IMR-90 (cell line): ENCODE results near the gene SEC14L6. TPM values are rescaled to one million over a fixed set of nuclear protein-coding genes. Genes with fewer than 3 reads are reported as not detected.

Source experiments
- ATAC-seq: fragments of 200-7000 bp; cut with Tn5 transposase; 2 replicates; pipeline ENCODE4 v1.9.1; 2020; ENCODE audit warnings: low read depth, mild to moderate bottlenecking, moderate library complexity
- BruUV-seq: library from RNA; stranded (reverse); fragments of 400-500 nt; replicated peaks from 2 replicates; lab custom pipeline; 2021; lab: Mats Ljungman, UMichigan
- CTCF ChIA-PET: fragments of 300-600 bp; formaldehyde crosslinking; extraction: SDS; loops from one replicate; lab custom pipeline; 2021; ENCODE audit warnings: antibody characterized with exemption; lab: Yijun Ruan, JAX
- POLR2A ChIA-PET: fragments of 300-600 bp; sonication (Branson Sonifier 250); formaldehyde crosslinking; loops from one replicate; lab custom pipeline; 2022; ENCODE audit warnings: antibody characterized with exemption; ENCODE audit not compliant: unreplicated experiment; lab: Charles Lee
- DNase-seq: peaks from one replicate; pipeline ENCODE4 v3.0.0; 2013
- H2AFZ ChIP-seq: replicated peaks from 2 replicates; pipeline ENCODE3; 2013; ENCODE audit warnings: low read length, mild to moderate bottlenecking; ENCODE audit not compliant: poor library complexity
- H2AK5ac ChIP-seq: 2 replicates; pipeline ENCODE4 v1.6.1; 2013; ENCODE audit warnings: low read depth, low read length, inconsistent platforms
- H2AK9ac ChIP-seq: replicated peaks from 2 replicates; pipeline ENCODE3; 2013; ENCODE audit warnings: mild to moderate bottlenecking, low read depth, low read length, moderate library complexity; ENCODE audit not compliant: poor library complexity
- H2BK120ac ChIP-seq: 2 replicates; pipeline ENCODE4 v1.6.1; 2013; ENCODE audit warnings: low read depth, low read length, inconsistent platforms
- H2BK15ac ChIP-seq: 3 replicates; pipeline ENCODE4 v1.6.1; 2013; ENCODE audit warnings: low read depth, low read length, inconsistent platforms
- H2BK20ac ChIP-seq: 2 replicates; pipeline ENCODE4 v1.6.1; 2013; ENCODE audit warnings: low read depth, mild to moderate bottlenecking, inconsistent platforms, low read length, moderate library complexity
- H2BK5ac ChIP-seq: 2 replicates; pipeline ENCODE4 v1.6.1; 2013; ENCODE audit warnings: mild to moderate bottlenecking, low read depth, low read length, inconsistent platforms; ENCODE audit not compliant: poor library complexity, severe bottlenecking
- H3K14ac ChIP-seq: replicated peaks from 2 replicates; pipeline ENCODE4 v1.6.1; 2013; ENCODE audit warnings: low read depth, low read length, inconsistent platforms
- H3K18ac ChIP-seq: 2 replicates; pipeline ENCODE4 v1.6.1; 2013; ENCODE audit warnings: low read depth, low read length, control low read depth
- H3K23ac ChIP-seq: 2 replicates; pipeline ENCODE4 v1.6.1; 2013; ENCODE audit warnings: low read depth, low read length, inconsistent platforms
- H3K27ac ChIP-seq: 2 replicates; pipeline ENCODE4 v1.5.1; 2013; ENCODE audit warnings: mild to moderate bottlenecking, control low read depth, low read length; ENCODE audit not compliant: insufficient read depth
- H3K27me3 ChIP-seq: 2 replicates; pipeline ENCODE4 v1.6.1; 2013; ENCODE audit warnings: low read length; ENCODE audit not compliant: control insufficient read depth, insufficient read depth
- H3K36me3 ChIP-seq: 2 replicates; pipeline ENCODE4 v1.6.1; 2013; ENCODE audit warnings: low read length, mixed read lengths; ENCODE audit not compliant: control insufficient read depth, insufficient read depth
- H3K4ac ChIP-seq: 2 replicates; pipeline ENCODE4 v1.6.1; 2013; ENCODE audit warnings: low read depth, low read length, inconsistent platforms
- H3K4me1 ChIP-seq: 2 replicates; pipeline ENCODE4 v1.6.1; 2013; ENCODE audit warnings: low read length, mixed read lengths; ENCODE audit not compliant: control insufficient read depth, insufficient read depth
- H3K4me2 ChIP-seq: 2 replicates; pipeline ENCODE4 v1.6.1; 2013; ENCODE audit warnings: low read depth, mild to moderate bottlenecking, control low read depth, low read length, moderate library complexity
- H3K4me3 ChIP-seq: 2 replicates; pipeline ENCODE4 v1.5.1; 2013; ENCODE audit warnings: low read depth, mild to moderate bottlenecking, control low read depth, low read length, moderate library complexity; ENCODE audit not compliant: insufficient read depth
- H3K56ac ChIP-seq: 2 replicates; pipeline ENCODE4 v1.6.1; 2013; ENCODE audit warnings: low read length, inconsistent platforms; ENCODE audit not compliant: insufficient read depth; ENCODE audit errors: extremely low read depth
- H3K79me1 ChIP-seq, 2 experiments: 2 replicates each; pipeline ENCODE4 v1.6.1; 2013; ENCODE audit warnings: low read length in 2 of 2, inconsistent platforms in 1 of 2, low read depth in 1 of 2
- H3K9ac ChIP-seq: 2 replicates; pipeline ENCODE4 v1.6.1; 2013; ENCODE audit warnings: low read depth, low read length, control low read depth
- H3K9me1 ChIP-seq: 2 replicates; pipeline ENCODE4 v1.6.1; 2013; ENCODE audit warnings: low read length, inconsistent platforms; ENCODE audit not compliant: insufficient read depth
- H3K9me3 ChIP-seq: 2 replicates; pipeline ENCODE4 v1.6.1; 2013; ENCODE audit warnings: low read length; ENCODE audit not compliant: control insufficient read depth, insufficient read depth
- H4K20me1 ChIP-seq: 2 replicates; pipeline ENCODE4 v1.6.1; 2013; ENCODE audit warnings: low read length, inconsistent platforms; ENCODE audit not compliant: insufficient read depth
- H4K5ac ChIP-seq: 2 replicates; pipeline ENCODE4 v1.6.1; 2013; ENCODE audit warnings: mild to moderate bottlenecking, low read depth, low read length, control low read depth
- H4K8ac ChIP-seq, 2 experiments: 2 replicates each; pipeline ENCODE4 v1.6.1; 2013; ENCODE audit warnings: low read depth in 2 of 2, low read length in 2 of 2, control low read depth in 1 of 2, inconsistent platforms in 1 of 2
- H4K91ac ChIP-seq: 2 replicates; pipeline ENCODE4 v1.6.1; 2013; ENCODE audit warnings: low read depth, low read length, inconsistent platforms; ENCODE audit not compliant: insufficient read depth
- BHLHE40 ChIP-seq: fragments of 150-350 bp; IDR thresholded peaks from 2 replicates; pipeline ENCODE4 v1.6.1; 2016; ENCODE audit warnings: mild to moderate bottlenecking, low read depth, low read length
- CEBPB ChIP-seq: IDR thresholded peaks from 2 replicates; pipeline ENCODE4 v1.6.1; 2012; ENCODE audit warnings: low read depth, low read length, improper control_type of control experiment
- CHD1 ChIP-seq: IDR thresholded peaks from 2 replicates; pipeline ENCODE4 v1.6.1; 2012; ENCODE audit warnings: low read depth, low read length, improper control_type of control experiment
- FOS ChIP-seq: fragments of 150-350 bp; IDR thresholded peaks from 2 replicates; pipeline ENCODE4 v1.6.1; 2016; ENCODE audit warnings: low read depth, low read length
- MAFK ChIP-seq: IDR thresholded peaks from 2 replicates; pipeline ENCODE4 v1.6.1; 2012; ENCODE audit warnings: low read depth, low read length, improper control_type of control experiment
- MAZ ChIP-seq: IDR thresholded peaks from 2 replicates; pipeline ENCODE4 v1.6.1; 2012; ENCODE audit warnings: low read depth, mild to moderate bottlenecking, low read length, improper control_type of control experiment, moderate library complexity, borderline replicate concordance
- MXI1 ChIP-seq: IDR thresholded peaks from 2 replicates; pipeline ENCODE4 v1.6.1; 2012; ENCODE audit warnings: low read depth, mild to moderate bottlenecking, low read length, moderate library complexity, borderline replicate concordance
- NFE2L2 ChIP-seq: fragments of 150-350 bp; IDR thresholded peaks from 2 replicates; pipeline ENCODE4 v1.6.1; 2016; ENCODE audit warnings: low read depth, mild to moderate bottlenecking, low read length
- RAD21 ChIP-seq: IDR thresholded peaks from 2 replicates; pipeline ENCODE4 v1.6.1; 2012; ENCODE audit warnings: low read length, improper control_type of control experiment
- RCOR1 ChIP-seq: IDR thresholded peaks from 2 replicates; pipeline ENCODE4 v1.6.1; 2012; ENCODE audit warnings: mild to moderate bottlenecking, low read length, improper control_type of control experiment; ENCODE audit not compliant: insufficient replicate concordance
- RFX5 ChIP-seq: IDR thresholded peaks from 2 replicates; pipeline ENCODE4 v1.8.0; 2012; ENCODE audit warnings: low read depth, mild to moderate bottlenecking, low read length, moderate library complexity
- SMC3 ChIP-seq: fragments of 150-350 bp; IDR thresholded peaks from 2 replicates; pipeline ENCODE4 v1.6.1; 2016; ENCODE audit warnings: low read depth, mild to moderate bottlenecking, antibody characterized with exemption, low read length, moderate library complexity
- WGBS, 2 experiments: methylation state at CpG; one replicate each; pipeline versions ENCODE4 v1.1.5 to v1.1.7; 2013; ENCODE audit warnings: missing lambda C conversion rate in 2 of 2; ENCODE audit not compliant: insufficient read length in 1 of 2; ENCODE audit errors: extremely low coverage in 2 of 2; 5-methylcytosine and 5-hydroxymethylcytosine counted together
- dilution Hi-C: fragments of 300-500 bp; cut with HindIII; formaldehyde crosslinking; loops from one replicate; pipeline ENCODE4 v1.14.3; 2018; ENCODE audit warnings: low sequenced_read_pairs; ENCODE audit not compliant: unreplicated experiment
- in situ Hi-C: fragments of 300-500 bp; cut with MboI; formaldehyde crosslinking; loops from 3 replicates; pipeline ENCODE4 v1.14.3; 2019; ENCODE audit warnings: low sequenced_read_pairs, inconsistent platforms, mixed read lengths
- intact Hi-C: fragments of 100-400 bp; cut with micrococcal nuclease; formaldehyde crosslinking; loops from 2 replicates; pipeline ENCODE4 v1.10.0; 2022
- polyA plus RNA-seq, 3 experiments: library from polyadenylated mRNA; depleted of rRNA; stranded (reverse); fragments of >200 nt; gene quantifications; 2 replicates each; pipeline ENCODE4 v1.2.3, GENCODE V29; 2012; ENCODE audit warnings: low replicate concordance in 1 of 3
- total RNA-seq: library from RNA; depleted of rRNA; stranded (reverse); fragments of >200 nt; gene quantifications from 2 replicates; pipeline ENCODE4 v1.2.3, GENCODE V29; 2012
- TF ChIP-seq, protein P1 (sequence below): fragments of 150-350 bp; IDR thresholded peaks from 2 replicates; pipeline ENCODE4 v1.6.1; 2017; ENCODE audit warnings: mild to moderate bottlenecking, antibody characterized with exemption, low read length, low read depth
- TF ChIP-seq, protein P2 (sequence below): conservative IDR thresholded peaks from 2 replicates; pipeline ENCODE4 v1.5.1; 2012; ENCODE audit warnings: mild to moderate bottlenecking, low read depth, low read length, improper control_type of control experiment
- TF ChIP-seq, protein P3 (sequence below): fragments of 150-350 bp; IDR thresholded peaks from 2 replicates; pipeline ENCODE4 v1.6.1; 2016; ENCODE audit warnings: low read depth, mild to moderate bottlenecking, low read length, moderate library complexity, borderline replicate concordance

Gene SEC14L6
- total and polyA plus RNA-seq, 2 of the 4 experiments (the other 2 are of a cell fraction): 0.09 TPM; not detected in 1

DNA sequence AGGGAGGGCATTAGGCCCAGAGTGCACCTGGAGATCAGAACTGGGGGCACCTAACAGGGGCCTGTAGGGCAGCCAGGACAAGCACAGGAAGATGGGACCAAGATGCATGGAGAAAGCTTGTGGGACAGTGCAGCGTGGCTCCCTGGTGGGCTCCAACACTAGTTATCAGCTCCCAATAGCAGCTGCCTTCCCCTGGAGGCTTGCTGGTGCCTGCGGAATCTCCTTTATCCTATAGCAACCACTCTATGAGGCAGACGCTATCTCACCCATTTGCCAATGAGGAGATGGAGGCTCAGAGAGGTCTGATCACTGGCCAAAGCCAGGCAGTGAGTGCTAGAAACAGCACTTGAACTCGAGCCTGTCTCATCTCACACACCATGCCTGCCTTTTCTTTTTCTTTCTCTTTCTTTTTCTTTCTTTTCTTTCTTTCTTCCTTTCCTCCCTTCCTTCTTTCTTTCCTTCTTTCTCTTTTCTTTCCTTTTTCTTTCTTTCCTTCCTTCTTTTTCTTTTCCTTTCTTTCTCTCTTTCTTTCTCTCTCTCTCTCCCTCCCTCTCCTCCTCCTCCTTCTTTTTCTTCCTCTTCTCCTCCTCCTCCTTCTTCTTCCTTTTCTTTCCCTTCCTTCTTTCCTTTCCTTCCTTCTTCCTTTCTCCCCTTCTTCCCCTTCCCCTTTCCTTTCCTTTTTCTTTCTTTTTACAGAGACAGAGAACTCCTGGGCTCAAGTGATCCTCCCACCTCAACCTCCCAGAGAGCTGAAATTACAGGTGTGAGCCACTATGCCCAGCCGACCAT is 25.0 kb downstream of the SEC14L6 start:
- H2BK5ac ChIP-seq: no peak overlapping the region
- peaks cover 39% of the 10 kb centered on the region for H3K27me3 ChIP-seq
- no peaks in the 10 kb centered on the region for H4K20me1 ChIP-seq
- H4K91ac ChIP-seq: no peak overlapping the region
- no peak overlapping the region for H3K14ac ChIP-seq
- no CpG with 5 or more reads among the region's 5 CpGs for WGBS, 2 experiments
- H2AK9ac ChIP-seq: no peak overlapping the region
- no TSS peak for BruUV-seq
- no peaks in the 10 kb centered on the region for H3K9me1 ChIP-seq
- no peak overlapping the region for H4K5ac ChIP-seq
- H3K4ac ChIP-seq: no peak overlapping the region
- H3K9ac ChIP-seq: no peak overlapping the region
- no peak overlapping the region for H3K4me3 ChIP-seq
- H4K8ac ChIP-seq: no peak overlapping the region
- intact Hi-C loops (no loop called here), dilution Hi-C loops (no loop called here), in situ Hi-C loops (no loop called here)
- no peak overlapping the region for H2AK5ac ChIP-seq
- H3K4me1 ChIP-seq: no peaks in the 10 kb centered on the region
- no peak for DNase-seq
- H2BK15ac ChIP-seq: no peak overlapping the region
- ChIA-PET CTCF (interaction anchor here (0.6 kb wide), 1 partner anchor 543 kb away, joined by 3 read pairs; no protein-coding TSS in a partner anchor), POLR2A (no interaction called here)
- H3K27ac ChIP-seq: no peak overlapping the region
- no peak for ATAC-seq
- no peak overlapping the region for H3K18ac ChIP-seq
- no peaks in the 10 kb centered on the region for H3K79me1 ChIP-seq
- H3K36me3 ChIP-seq: no peaks in the 10 kb centered on the region
- H3K56ac ChIP-seq: no peak overlapping the region
- no peak overlapping the region for H2BK120ac ChIP-seq
- no peaks in the 10 kb centered on the region for H3K9me3 ChIP-seq
- no peak overlapping the region for H2BK20ac ChIP-seq
- H3K4me2 ChIP-seq: no peak overlapping the region
- H2AFZ ChIP-seq: no peak overlapping the region
- no peak overlapping the region for H3K23ac ChIP-seq
- TF ChIP-seq MXI1 (no peak), RCOR1 (no peak), NFE2L2 (no peak), MAZ (no peak), FOS (no peak), MAFK (no peak), SMC3 (no peak), RFX5 (no peak), CEBPB (no peak), RAD21 (no peak), BHLHE40 (no peak), CHD1 (no peak)
- TF ChIP-seq, protein P1, sequence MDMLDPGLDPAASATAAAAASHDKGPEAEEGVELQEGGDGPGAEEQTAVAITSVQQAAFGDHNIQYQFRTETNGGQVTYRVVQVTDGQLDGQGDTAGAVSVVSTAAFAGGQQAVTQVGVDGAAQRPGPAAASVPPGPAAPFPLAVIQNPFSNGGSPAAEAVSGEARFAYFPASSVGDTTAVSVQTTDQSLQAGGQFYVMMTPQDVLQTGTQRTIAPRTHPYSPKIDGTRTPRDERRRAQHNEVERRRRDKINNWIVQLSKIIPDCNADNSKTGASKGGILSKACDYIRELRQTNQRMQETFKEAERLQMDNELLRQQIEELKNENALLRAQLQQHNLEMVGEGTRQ: no peak
- TF ChIP-seq, protein P2, sequence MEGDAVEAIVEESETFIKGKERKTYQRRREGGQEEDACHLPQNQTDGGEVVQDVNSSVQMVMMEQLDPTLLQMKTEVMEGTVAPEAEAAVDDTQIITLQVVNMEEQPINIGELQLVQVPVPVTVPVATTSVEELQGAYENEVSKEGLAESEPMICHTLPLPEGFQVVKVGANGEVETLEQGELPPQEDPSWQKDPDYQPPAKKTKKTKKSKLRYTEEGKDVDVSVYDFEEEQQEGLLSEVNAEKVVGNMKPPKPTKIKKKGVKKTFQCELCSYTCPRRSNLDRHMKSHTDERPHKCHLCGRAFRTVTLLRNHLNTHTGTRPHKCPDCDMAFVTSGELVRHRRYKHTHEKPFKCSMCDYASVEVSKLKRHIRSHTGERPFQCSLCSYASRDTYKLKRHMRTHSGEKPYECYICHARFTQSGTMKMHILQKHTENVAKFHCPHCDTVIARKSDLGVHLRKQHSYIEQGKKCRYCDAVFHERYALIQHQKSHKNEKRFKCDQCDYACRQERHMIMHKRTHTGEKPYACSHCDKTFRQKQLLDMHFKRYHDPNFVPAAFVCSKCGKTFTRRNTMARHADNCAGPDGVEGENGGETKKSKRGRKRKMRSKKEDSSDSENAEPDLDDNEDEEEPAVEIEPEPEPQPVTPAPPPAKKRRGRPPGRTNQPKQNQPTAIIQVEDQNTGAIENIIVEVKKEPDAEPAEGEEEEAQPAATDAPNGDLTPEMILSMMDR: no peak
- TF ChIP-seq, protein P3, sequence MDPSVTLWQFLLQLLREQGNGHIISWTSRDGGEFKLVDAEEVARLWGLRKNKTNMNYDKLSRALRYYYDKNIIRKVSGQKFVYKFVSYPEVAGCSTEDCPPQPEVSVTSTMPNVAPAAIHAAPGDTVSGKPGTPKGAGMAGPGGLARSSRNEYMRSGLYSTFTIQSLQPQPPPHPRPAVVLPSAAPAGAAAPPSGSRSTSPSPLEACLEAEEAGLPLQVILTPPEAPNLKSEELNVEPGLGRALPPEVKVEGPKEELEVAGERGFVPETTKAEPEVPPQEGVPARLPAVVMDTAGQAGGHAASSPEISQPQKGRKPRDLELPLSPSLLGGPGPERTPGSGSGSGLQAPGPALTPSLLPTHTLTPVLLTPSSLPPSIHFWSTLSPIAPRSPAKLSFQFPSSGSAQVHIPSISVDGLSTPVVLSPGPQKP: no peak
